GM19239 (cell line): ENCODE results near the gene SPATA13.
A peak's percentile ranks its signal among the peaks of the same experiment; 100 is the strongest.

Experiments
- DNase-seq: peaks from one replicate; pipeline ENCODE4 v3.0.0; 2011; ENCODE audit warnings: low spot score; ENCODE audit not compliant: insufficient read length
- FAIRE-seq: peaks from 2 replicates; lab custom pipeline; 2011; peaks lifted over from hg19 to GRCh38; lab: Jason Lieb, UNC

Gene SPATA13

GRCh38 chr13:24217601-24218281 is 57.2 kb downstream of the SPATA13 start:
- peak; percentile 57 for FAIRE-seq
- DNase-seq = no peak

GRCh38 chr13:24218338-24218737 is 57.8 kb downstream of the SPATA13 start:
- DNase-seq (no peak), FAIRE-seq (no peak)

GRCh38 chr13:24218977-24219376 is 58.5 kb downstream of the SPATA13 start:
- FAIRE-seq = no peak
- DNase-seq = no peak

- FAIRE-seq = peak; percentile 89
- DNase-seq = peak; percentile 49
Observed at GRCh38 chr13:24220086-24220703, 59.7 kb downstream of the SPATA13 start.

GRCh38 chr13:24221007-24221406 is 60.5 kb downstream of the SPATA13 start:
- DNase-seq (no peak), FAIRE-seq (peak; percentile 64)

GRCh38 chr13:24222756-24223155 is 62.2 kb downstream of the SPATA13 start:
- DNase-seq = no peak
- no peak for FAIRE-seq

- DNase-seq = no peak
- peak; percentile 82 for FAIRE-seq
Observed at GRCh38 chr13:24223341-24224231, 63.1 kb downstream of the SPATA13 start.

GRCh38 chr13:24224232-24224680 is 63.7 kb downstream of the SPATA13 start:
- DNase-seq (no peak), FAIRE-seq (no peak)

GRCh38 chr13:24225062-24225461 is 64.5 kb downstream of the SPATA13 start:
- DNase-seq = no peak
- no peak for FAIRE-seq

- DNase-seq (no peak), FAIRE-seq (no peak)
Observed at GRCh38 chr13:24225930-24226329, 65.4 kb downstream of the SPATA13 start.

- DNase-seq = no peak
- FAIRE-seq = peak; percentile 54
Observed at GRCh38 chr13:24226762-24227161, 66.2 kb downstream of the SPATA13 start.

- FAIRE-seq (peak; percentile 87), DNase-seq (no peak)
Observed at GRCh38 chr13:24228852-24229458, 68.4 kb downstream of the SPATA13 start.

- FAIRE-seq = no peak
- no peak for DNase-seq
Observed at GRCh38 chr13:24230428-24231072, 70.0 kb downstream of the SPATA13 start.

- no peak for FAIRE-seq
- DNase-seq = no peak
Observed at GRCh38 chr13:24231377-24231776, 70.9 kb downstream of the SPATA13 start.

- FAIRE-seq = no peak
- DNase-seq = no peak
Observed at GRCh38 chr13:24232037-24232436, 71.5 kb downstream of the SPATA13 start.

GRCh38 chr13:24232474-24232873 is 72.0 kb downstream of the SPATA13 start:
- FAIRE-seq (no peak), DNase-seq (no peak)

GRCh38 chr13:24233351-24233901 is 72.9 kb downstream of the SPATA13 start:
- FAIRE-seq = no peak
- DNase-seq = no peak

- peak; percentile 57 for FAIRE-seq
- no peak for DNase-seq
Observed at GRCh38 chr13:24234200-24234915, 73.8 kb downstream of the SPATA13 start.

GRCh38 chr13:24237356-24237755 is 76.8 kb downstream of the SPATA13 start:
- DNase-seq (no peak), FAIRE-seq (no peak)
